OCI-LY3 (cell line): ENCODE results near the gene ACO1.

Source experiments
- H2AFZ ChIP-seq: fragments of 200-600, 300-600 bp; shearing (Covaris generic); 2 replicates; pipeline ENCODE4 v1.6.0; 2014; ENCODE audit warnings: antibody characterized with exemption, low read depth, low read length
- H3K27ac ChIP-seq: fragments of 200-600, 300-600 bp; sonication (generic); 2 replicates; pipeline ENCODE4 v1.5.1; 2014; ENCODE audit warnings: mild to moderate bottlenecking, low read length, moderate library complexity, mixed read lengths
- H3K27me3 ChIP-seq: fragments of 200-600, 300-600 bp; sonication (generic); 2 replicates; pipeline ENCODE4 v1.6.1; 2014; ENCODE audit warnings: low read depth, low read length, mixed read lengths
- H3K36me3 ChIP-seq: fragments of 200-600, 300-600 bp; sonication (generic); replicated peaks from 2 replicates; pipeline ENCODE3; 2014; ENCODE audit warnings: low read depth, low read length, mixed read lengths
- H3K4me1 ChIP-seq: fragments of 300-600, 200-600 bp; sonication (generic); 2 replicates; pipeline ENCODE4 v1.6.1; 2014; ENCODE audit warnings: low read length, mixed read lengths
- H3K4me2 ChIP-seq: fragments of 200-600, 300-600 bp; sonication (generic); 2 replicates; pipeline ENCODE4 v1.6.1; 2014; ENCODE audit warnings: low read length, mixed read lengths
- H3K4me3 ChIP-seq: fragments of 300-600, 200-600 bp; sonication (generic); 2 replicates; pipeline ENCODE4 v1.5.1; 2014; ENCODE audit warnings: antibody characterized with exemption, mild to moderate bottlenecking, low read length, moderate library complexity
- H3K79me2 ChIP-seq: fragments of 300-600, 200-600 bp; shearing (Covaris generic); 2 replicates; pipeline ENCODE4 v1.6.1; 2014; ENCODE audit warnings: mild to moderate bottlenecking, low read length, mixed read lengths
- H3K9ac ChIP-seq: fragments of 300-600, 200-600 bp; shearing (Covaris generic); 2 replicates; pipeline ENCODE4 v1.6.0; 2014; ENCODE audit warnings: mild to moderate bottlenecking, low read length, moderate library complexity
- H3K9me3 ChIP-seq: fragments of 200-600, 300-600 bp; shearing (Covaris generic); 2 replicates; pipeline ENCODE4 v1.6.1; 2014; ENCODE audit warnings: low read length, mixed read lengths; ENCODE audit not compliant: insufficient read depth
- H4K20me1 ChIP-seq: fragments of 200-600, 300-600 bp; sonication (generic); 2 replicates; pipeline ENCODE4 v1.6.1; 2016; ENCODE audit warnings: low read length, mixed read lengths; ENCODE audit not compliant: insufficient read depth
- CTCF ChIP-seq: fragments of 200-600, 300-600 bp; sonication (generic); IDR thresholded peaks from 2 replicates; pipeline ENCODE4 v1.5.1; 2014; ENCODE audit warnings: antibody characterized with exemption, low read length, low read depth
- EZH2phosphoT487 ChIP-seq: fragments of 200-600 bp; shearing (Covaris generic); IDR thresholded peaks from 2 replicates; pipeline ENCODE4 v1.6.1; 2018; ENCODE audit warnings: antibody characterized with exemption, mixed run types, low read depth

The ACO1 gene

GRCh38 chr9:32486839-32487562 lies 102.6 kb downstream of the ACO1 start:
- Histone ChIP-seq H3K27ac (no peak overlapping the region), H3K27me3 (no peaks in the 10 kb centered on the region), H3K9me3 (no peaks in the 10 kb centered on the region), H3K4me3 (no peak overlapping the region), H3K79me2 (no peaks in the 10 kb centered on the region), H3K36me3 (no peaks in the 10 kb centered on the region), H4K20me1 (no peaks in the 10 kb centered on the region), H2AFZ (no peak overlapping the region), H3K4me1 (peaks cover 14% of the 10 kb centered on the region), H3K4me2 (no peak overlapping the region), H3K9ac (no peak overlapping the region)
- TF ChIP-seq CTCF, result no peak
- no peak for TF ChIP-seq EZH2phosphoT487

GRCh38 chr9:32487981-32488380 lies 103.5 kb downstream of the ACO1 start:
- H3K9ac ChIP-seq, result no peak overlapping the region
- no peaks in the 10 kb centered on the region for H3K36me3 ChIP-seq
- no peak overlapping the region for H3K4me3 ChIP-seq
- H3K79me2 ChIP-seq, result no peaks in the 10 kb centered on the region
- H2AFZ ChIP-seq, result no peak overlapping the region
- no peaks in the 10 kb centered on the region for H3K27me3 ChIP-seq
- no peak for TF ChIP-seq CTCF
- no peak for TF ChIP-seq EZH2phosphoT487
- no peak overlapping the region for H3K27ac ChIP-seq
- no peaks in the 10 kb centered on the region for H3K9me3 ChIP-seq
- no peaks in the 10 kb centered on the region for H4K20me1 ChIP-seq
- H3K4me1 ChIP-seq, result peaks cover 11% of the 10 kb centered on the region
- H3K4me2 ChIP-seq, result no peak overlapping the region

- Histone ChIP-seq H3K4me3 (no peak overlapping the region), H3K27me3 (no peaks in the 10 kb centered on the region), H3K79me2 (no peaks in the 10 kb centered on the region), H4K20me1 (no peaks in the 10 kb centered on the region), H3K36me3 (no peaks in the 10 kb centered on the region), H3K4me2 (no peak overlapping the region), H3K9ac (no peak overlapping the region), H3K27ac (no peak overlapping the region), H2AFZ (no peak overlapping the region), H3K4me1 (no peaks in the 10 kb centered on the region), H3K9me3 (no peaks in the 10 kb centered on the region)
- no peak for TF ChIP-seq CTCF
- no peak for TF ChIP-seq EZH2phosphoT487
Observed at GRCh38 chr9:32490601-32491000, 106.2 kb downstream of the ACO1 start.

- Histone ChIP-seq H3K36me3 (no peaks in the 10 kb centered on the region), H3K27me3 (no peaks in the 10 kb centered on the region), H3K9me3 (no peaks in the 10 kb centered on the region), H4K20me1 (no peaks in the 10 kb centered on the region), H3K4me1 (no peaks in the 10 kb centered on the region), H3K9ac (no peak overlapping the region), H3K79me2 (no peaks in the 10 kb centered on the region), H3K4me3 (no peak overlapping the region), H2AFZ (no peak overlapping the region), H3K27ac (no peak overlapping the region), H3K4me2 (no peak overlapping the region)
- no peak for TF ChIP-seq EZH2phosphoT487
- TF ChIP-seq CTCF, result no peak
Observed at GRCh38 chr9:32497921-32498320, 113.5 kb downstream of the ACO1 start.
